Dermis blood vessel endothelial cell (primary cell): ENCODE results near the gene EXD3. TPM values are rescaled to one million over a fixed set of nuclear protein-coding genes. Genes with fewer than 3 reads are reported as not detected.
"Not testable (repeated sequence)": the region's sequence is repeated elsewhere in the genome, so short reads cannot be mapped to it uniquely, and the experiment has no call there.

ENCODE experiments used
- DNase-seq: peaks from one replicate; pipeline ENCODE4 v3.0.0; 2010
- total RNA-seq: library from RNA; depleted of rRNA; stranded (reverse); fragments of >200 nt; gene quantifications from 2 replicates; pipeline ENCODE4 v1.2.3, GENCODE V29; 2014

Gene EXD3
- total RNA-seq, 1 donor from 2014 or later: 43.1 TPM

GRCh38 chr9:137330689-137331088 is 92.3 kb downstream of the EXD3 start:
- DNase-seq: no peak

GRCh38 chr9:137329590-137329989 is 93.4 kb downstream of the EXD3 start:
- DNase-seq: not testable (repeated sequence)

DNA sequence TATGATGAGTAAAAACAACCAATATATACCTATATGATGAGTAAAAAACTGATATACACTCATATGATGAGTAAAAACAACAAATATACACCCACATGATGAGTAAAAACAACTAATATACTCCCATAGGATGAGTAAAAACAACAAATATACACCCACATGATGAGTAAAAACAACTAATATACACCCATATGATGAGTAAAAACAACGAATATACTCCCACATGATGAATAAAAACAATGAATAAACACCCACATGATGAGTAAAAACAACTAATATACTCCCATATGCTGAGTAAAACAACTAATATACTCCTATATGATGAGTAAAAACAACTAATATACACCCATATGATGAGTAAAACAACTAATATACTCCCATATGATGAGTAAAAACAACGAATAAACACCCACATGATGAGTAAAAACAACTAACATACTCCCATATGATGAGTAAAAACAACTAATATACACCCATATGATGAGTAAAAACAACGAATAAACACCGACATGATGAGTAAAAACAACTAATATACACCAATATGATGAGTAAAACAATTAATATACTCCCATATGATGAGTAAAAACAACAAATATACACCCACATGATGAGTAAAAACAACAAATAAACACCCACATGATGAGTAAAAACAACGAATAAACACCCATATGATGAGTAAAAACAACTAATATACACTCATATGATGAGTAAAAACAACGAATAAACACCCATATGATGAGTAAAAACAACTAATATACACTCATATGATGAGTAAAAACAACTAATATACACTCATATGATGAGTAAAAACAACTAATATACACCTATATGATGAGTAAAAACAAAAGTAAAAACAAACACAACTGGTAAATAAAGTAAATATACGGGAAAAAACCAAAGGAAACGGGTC is 95.1 kb downstream of the EXD3 start:
- not testable (repeated sequence) for DNase-seq

DNA sequence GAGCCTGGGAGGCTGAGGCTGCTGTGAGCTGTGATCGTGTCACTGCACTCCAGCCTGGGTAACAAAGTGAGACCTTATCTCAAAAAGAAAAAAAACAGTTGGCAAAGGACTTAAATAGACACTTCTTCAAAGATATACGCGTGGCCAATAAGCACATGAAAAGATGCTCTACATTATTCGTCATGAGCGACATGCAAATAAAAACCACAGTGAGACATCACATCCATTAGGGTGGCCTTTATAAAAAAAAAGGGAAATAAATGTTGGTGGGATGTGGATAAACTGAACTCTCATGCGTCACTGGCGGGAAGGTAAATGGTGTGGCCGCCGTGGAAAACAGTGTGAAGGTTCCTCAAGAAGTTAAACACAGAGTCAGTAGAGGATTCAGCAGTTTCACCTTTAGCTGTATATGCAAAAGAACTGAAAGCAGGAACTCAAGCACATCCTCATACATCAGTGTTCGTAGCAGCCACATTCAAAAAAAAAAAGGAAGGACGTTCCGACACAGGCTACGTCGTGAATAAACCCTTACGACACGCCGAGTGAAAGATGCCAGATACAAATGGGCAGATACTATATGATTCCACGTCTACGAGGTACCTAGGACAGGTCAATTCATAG is 96.4 kb downstream of the EXD3 start:
- no peak for DNase-seq

- no peak for DNase-seq
These were observed 97.2 kb downstream of the EXD3 start for GRCh38 chr9:137325799-137326198.

DNA sequence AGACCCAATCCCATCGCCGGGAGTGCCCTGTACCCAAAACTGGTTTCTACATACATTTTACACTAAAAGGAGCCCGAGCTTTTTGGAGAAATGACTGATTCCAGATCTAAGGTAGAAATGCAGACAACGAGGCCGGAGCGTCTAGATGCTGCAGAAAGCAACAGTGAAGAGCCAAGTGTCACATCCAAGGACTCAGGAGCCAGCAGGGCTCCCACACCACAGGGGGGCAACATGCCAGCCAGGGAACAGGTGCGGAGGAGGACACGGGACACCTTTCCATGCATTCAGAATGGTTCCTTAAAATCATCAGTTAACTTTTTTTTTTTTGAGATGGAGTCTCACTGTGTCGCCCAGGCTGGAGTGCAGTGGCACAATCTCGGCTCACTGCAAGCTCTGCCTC is 97.8 kb downstream of the EXD3 start:
- DNase-seq: no peak

GRCh38 chr9:137323531-137324331 is 99.2 kb downstream of the EXD3 start:
- no peak for DNase-seq

- no peak for DNase-seq
These were observed 101.1 kb downstream of the EXD3 start for GRCh38 chr9:137321726-137322361.

DNA sequence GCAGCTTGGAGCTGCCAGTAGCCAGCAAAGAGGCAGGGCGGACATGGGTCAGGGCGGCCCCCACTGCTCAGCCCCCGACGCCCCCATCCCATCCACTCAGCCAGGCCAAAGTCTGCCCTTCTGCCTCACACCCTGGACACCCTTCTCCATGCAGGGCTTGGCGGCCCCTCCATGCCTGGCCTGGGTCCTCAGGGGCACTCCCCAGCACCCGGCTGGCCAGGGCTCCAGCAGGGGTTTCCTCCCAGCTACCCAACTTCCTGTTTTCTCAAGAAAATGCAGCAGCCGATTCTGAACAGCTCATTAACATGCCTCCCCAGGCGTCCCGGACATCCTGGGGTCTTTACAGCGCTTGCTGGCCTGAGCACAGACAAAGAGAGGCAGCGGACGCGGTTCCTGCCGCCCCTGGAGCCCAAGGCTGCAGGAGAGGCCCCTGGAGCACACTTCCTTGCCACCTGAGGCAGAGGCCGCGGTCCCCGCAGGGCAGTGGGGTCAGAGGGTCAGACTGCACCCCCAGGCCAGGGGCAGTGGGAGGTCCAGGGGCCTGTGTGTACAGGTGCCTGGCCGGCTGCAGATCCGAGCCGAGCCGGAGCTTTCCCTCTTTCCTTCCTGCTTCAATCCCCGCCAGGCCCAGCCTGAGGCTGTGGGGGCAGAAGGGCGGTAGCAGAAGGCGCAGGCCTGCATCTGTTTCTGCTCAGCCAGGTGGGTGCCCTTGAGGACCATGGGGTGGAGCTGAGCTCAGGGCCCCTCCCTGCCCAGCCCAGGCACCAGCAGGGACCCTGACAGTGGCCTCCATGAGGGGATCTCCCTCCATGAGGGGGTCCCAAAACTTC is 102.2 kb downstream of the EXD3 start:
- peak; percentile 95 for DNase-seq

- no peak for DNase-seq
These were observed 103.0 kb downstream of the EXD3 start for GRCh38 chr9:137319739-137320551.

- peak; percentile 93 for DNase-seq
These were observed 103.8 kb downstream of the EXD3 start for GRCh38 chr9:137319011-137319738.

- DNase-seq: no peak
These were observed 104.4 kb downstream of the EXD3 start for GRCh38 chr9:137318602-137319001.

- no peak for DNase-seq
These were observed 105.0 kb downstream of the EXD3 start for GRCh38 chr9:137317718-137318511.

- no peak for DNase-seq
These were observed 105.8 kb downstream of the EXD3 start for GRCh38 chr9:137317021-137317717.

DNA sequence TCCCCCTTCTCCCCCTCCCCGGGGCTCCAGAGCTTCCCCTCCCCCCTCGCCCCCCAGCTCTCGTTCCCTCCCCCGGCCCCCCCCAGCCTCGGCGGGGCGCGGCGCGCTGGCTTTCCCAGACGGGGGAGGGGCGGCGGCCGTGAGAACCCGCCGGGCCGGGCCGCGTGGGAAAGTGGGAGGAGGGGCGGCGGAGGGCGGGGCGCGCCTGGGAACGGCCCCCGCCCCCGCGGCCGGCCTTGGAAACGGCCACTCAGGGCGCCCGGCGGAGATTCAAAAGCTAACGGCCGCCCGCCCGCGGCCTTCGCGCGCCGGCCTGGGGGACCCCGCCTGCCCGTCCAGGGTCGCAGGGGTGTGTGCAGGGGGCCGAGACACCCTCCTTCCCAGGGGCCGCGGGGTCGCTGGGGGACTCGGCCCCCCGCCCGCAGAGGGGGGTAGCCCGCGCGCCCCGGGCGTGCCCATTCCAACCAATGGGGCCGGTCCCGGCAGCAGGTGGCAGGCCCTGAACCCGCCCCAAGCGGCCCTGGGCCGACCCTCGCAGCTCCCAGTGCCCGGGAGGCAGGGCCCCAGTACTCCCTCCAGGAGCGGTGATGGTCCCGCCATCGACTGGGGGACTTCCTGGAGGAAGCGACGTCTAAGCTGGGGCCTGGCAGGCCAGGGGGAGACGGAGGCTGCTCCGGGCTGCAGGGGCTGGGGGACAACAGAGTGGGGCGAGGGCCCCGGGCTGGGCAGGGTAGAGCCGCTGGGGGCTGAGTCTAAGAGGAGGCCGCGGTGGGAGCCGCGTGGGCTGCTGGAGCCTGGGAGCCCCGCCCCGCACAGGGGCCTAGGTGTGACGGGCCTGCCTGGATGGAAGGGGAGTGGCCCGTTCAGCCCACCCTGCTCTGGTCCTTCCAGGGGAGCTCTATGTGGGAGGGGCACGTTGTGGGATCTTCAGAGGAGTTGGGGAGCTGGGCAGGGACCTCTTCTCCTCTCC is 106.7 kb downstream of the EXD3 start:
- peak; percentile 81 for DNase-seq

DNA sequence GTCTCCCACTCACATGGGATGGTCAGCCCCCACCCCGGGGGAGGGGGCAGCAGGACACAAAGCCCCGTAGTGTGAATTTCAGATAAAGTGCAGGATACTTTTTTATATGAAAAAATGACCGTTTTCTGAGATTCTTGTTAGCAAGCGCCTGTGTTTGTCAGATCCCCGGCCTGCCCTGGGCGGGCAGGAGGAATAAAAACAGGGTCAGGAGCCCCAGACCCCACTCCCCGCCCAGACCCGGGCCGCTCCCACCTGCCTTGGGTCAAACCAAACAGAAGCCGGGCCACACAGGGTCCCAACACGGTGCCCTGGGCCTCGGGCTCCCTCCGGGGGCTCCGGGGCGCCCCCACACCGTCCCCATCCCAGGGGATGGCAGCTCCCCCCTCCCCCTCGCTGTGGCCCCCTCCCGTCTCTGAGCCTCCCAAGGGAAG is 107.4 kb downstream of the EXD3 start:
- no peak for DNase-seq
